GM21526 (cell line): ENCODE data around the gene TMPRSS12.
"Not testable (repeated sequence)": the region's sequence is repeated elsewhere in the genome, so short reads cannot be mapped to it uniquely, and the experiment has no call there.

Experiments
- ATAC-seq: cut with Tn5 transposase; IDR thresholded peaks from one replicate; pipeline ENCODE4 v1.9.1; 2021; ENCODE audit warnings: moderate library complexity; ENCODE audit not compliant: unreplicated experiment, low FRiP score

TMPRSS12 gene

GRCh38 chr12:50842637-50843493 lies at the start of gene TMPRSS12:
TMPRSS12 (plus strand) TSS chr12:50842926; CDS start chr12:50842965, 39 bp downstream.
- ATAC-seq: no peak

- ATAC-seq: no peak
Measured at GRCh38 chr12:50799908-50800307, 42.8 kb upstream of the TMPRSS12 start.

GRCh38 chr12:50803230-50803875 lies 39.4 kb upstream of the TMPRSS12 start:
- ATAC-seq: no peak

- no peak for ATAC-seq
Measured at GRCh38 chr12:50806176-50806575, 36.5 kb upstream of the TMPRSS12 start.

- ATAC-seq: not testable (repeated sequence)
Measured at GRCh38 chr12:50809131-50809530, 33.6 kb upstream of the TMPRSS12 start.

- ATAC-seq: not testable (repeated sequence)
Measured at GRCh38 chr12:50814921-50815320, 27.8 kb upstream of the TMPRSS12 start.

GRCh38 chr12:50820177-50820576 lies 22.5 kb upstream of the TMPRSS12 start:
- ATAC-seq: no peak

- ATAC-seq: no peak
Measured at GRCh38 chr12:50822082-50822481, 20.6 kb upstream of the TMPRSS12 start.

GRCh38 chr12:50823724-50824123 lies 19.0 kb upstream of the TMPRSS12 start:
- ATAC-seq: not testable (repeated sequence)

- no peak for ATAC-seq
Measured at GRCh38 chr12:50824914-50825313, 17.8 kb upstream of the TMPRSS12 start.

- ATAC-seq: no peak
Measured at GRCh38 chr12:50825372-50825838, 17.3 kb upstream of the TMPRSS12 start.

GRCh38 chr12:50828121-50828520 lies 14.6 kb upstream of the TMPRSS12 start:
- no peak for ATAC-seq

GRCh38 chr12:50828886-50829285 lies 13.8 kb upstream of the TMPRSS12 start:
- ATAC-seq: no peak

- not testable (repeated sequence) for ATAC-seq
Measured at GRCh38 chr12:50833801-50834200, 8.9 kb upstream of the TMPRSS12 start.

GRCh38 chr12:50839042-50839441 lies 3.7 kb upstream of the TMPRSS12 start:
- no peak for ATAC-seq

- ATAC-seq: no peak
Measured at GRCh38 chr12:50840809-50841487, 1.8 kb upstream of the TMPRSS12 start.

- ATAC-seq: no peak
Measured at GRCh38 chr12:50841716-50842531, 802 bp upstream of the TMPRSS12 start.

- no peak for ATAC-seq
Measured at GRCh38 chr12:50845021-50845647, 2.4 kb downstream of the TMPRSS12 start.

- ATAC-seq: no peak
Measured at GRCh38 chr12:50848963-50849362, 6.2 kb downstream of the TMPRSS12 start.

GRCh38 chr12:50855218-50855617 lies 12.5 kb downstream of the TMPRSS12 start:
- not testable (repeated sequence) for ATAC-seq
